CD4-positive, alpha-beta T cell treated with Interleukin-17A for 4 hours (primary cell): ENCODE results near the gene UCP3.

Source experiments
- DNase-seq: peaks from one replicate; pipeline ENCODE4 v3.0.0-alpha.2; 2020; ENCODE audit warnings: mixed read lengths

The UCP3 gene

DNA sequence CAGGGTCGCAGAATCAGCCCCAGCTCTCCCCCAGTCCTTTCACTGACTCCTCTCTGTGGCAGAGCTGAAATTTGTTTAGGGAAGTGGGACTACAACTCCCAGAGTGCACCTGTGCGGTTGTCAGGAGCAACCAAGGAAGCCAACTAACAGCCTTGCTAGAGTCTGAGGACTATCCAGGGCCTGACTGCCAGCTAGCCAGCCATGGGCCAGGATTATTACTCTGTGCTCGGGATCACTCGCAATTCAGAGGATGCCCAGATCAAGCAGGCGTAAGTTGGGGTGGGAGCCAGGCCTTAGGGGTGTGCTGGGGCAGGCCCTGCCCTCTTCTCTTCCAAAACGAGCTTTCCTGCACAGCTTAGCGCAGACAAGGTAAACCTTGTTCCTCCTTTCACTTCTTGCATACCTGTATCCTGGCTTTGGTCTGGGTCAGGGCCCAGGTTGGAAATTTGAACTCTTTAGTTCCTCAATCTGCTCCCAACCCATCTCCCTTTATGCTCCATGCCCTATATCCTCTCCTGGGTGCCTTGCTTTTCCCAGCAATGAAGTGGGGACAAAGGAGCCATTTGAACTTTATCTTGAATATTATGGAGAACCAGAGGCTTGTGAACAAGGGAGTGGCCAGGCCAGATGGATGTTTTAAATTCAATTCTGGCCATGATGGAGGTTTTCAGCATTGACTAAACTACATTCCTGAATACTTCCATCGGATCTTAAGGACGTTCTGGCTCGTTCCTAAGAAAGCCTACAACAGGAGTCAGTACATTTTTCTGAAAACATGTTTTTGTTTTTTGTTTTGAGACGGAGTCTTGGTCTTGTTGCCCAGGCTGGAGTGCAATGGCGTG is 57.8 kb downstream of the UCP3 start, which contains the start of gene DNAJB13:
DNAJB13 (plus strand) TSS at position 158 of the 842 bp plus-strand sequence; CDS start at position 202, 44 bp downstream.
- DNase-seq = peak; percentile 21
